ENCODE measurements around the gene RSRC1.
A peak's percentile ranks its signal among the peaks of the same experiment; 100 is the strongest.
"Not testable (repeated sequence)": the region's sequence is repeated elsewhere in the genome, so short reads cannot be mapped to it uniquely, and the experiment has no call there.

Gene RSRC1

DNA sequence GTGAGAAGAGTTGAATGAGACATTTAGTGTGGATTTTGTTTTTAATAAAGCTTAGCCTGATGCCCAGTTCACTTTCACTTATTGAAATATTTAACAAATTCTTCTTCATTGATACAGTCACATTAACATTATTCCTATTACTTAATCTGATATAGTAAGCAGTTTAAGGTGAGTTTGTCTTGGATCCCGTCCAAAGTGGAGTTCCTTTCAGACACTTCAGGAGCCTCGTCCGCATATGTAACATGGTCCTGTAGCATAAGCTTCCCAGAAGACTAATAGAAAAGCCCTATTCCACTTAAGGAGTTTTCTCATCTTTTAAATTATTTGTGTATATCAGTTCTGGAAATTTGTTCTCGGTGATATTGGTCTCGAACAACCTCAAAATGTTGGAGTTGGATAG is 421.4 kb downstream of the RSRC1 start:
- no peak for DNase-seq (ENCODE audit: low read depth)

DNA sequence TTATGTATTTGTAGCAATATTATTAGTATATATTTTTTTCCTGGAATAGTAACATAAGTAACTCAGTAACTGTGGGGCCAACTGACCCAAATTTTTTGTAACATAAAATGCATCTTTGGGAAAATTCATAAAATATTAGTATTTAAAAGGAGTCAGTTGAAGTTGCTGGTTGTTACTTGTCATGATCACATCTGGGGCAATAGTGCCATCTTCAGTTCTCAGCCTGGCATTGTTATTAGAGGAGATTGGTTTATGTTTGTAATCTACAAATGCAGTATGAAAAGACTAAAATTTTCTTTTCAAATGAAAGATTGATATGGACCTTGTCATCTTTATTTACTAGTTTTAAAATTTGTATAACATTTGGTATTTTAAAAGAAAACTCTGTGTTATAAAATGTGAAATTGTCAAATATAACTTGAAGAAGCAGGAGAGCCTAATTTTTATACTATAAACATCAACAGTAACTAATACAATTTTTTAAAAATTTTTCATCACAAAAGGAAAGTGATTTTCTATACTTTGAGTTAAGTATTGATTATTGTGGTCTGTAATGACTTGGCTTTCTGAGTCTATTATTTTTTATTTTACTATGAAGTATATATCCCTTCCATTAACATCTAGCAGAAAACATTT is 422.3 kb downstream of the RSRC1 start:
- DNase-seq (ENCODE audit: low read depth): no peak

GRCh38 chr3:158535918-158536317 is 426.0 kb downstream of the RSRC1 start:
- DNase-seq (ENCODE audit: low read depth): no peak

DNA sequence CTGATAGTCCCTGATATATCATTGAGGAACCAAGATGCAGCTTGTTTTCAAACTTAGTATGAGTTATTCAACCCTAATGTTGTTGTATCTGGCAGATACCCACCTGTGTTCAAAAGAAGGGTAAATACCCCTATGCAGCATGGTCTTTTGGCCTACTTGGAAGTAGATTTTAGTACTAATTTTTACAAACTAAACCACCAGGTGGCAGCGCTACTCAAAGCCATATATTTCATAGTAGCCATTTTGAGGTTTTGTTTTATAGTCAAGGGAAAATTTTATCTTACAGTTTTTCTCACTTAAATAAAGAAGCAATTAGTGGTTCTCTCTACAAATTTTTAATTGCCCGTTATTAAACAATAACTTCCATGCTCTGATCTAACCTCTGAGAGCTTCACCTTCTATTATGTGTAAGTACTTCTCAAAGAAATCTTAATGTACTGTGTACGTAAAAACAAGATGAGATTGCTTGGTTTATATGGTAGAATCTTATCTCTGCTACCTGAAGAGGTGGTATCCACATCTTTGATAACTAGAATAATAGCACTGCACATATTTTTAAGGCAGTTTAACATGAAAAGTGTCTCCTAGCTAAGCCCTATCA is 429.6 kb downstream of the RSRC1 start:
- no peak for DNase-seq (ENCODE audit: low read depth)

DNA sequence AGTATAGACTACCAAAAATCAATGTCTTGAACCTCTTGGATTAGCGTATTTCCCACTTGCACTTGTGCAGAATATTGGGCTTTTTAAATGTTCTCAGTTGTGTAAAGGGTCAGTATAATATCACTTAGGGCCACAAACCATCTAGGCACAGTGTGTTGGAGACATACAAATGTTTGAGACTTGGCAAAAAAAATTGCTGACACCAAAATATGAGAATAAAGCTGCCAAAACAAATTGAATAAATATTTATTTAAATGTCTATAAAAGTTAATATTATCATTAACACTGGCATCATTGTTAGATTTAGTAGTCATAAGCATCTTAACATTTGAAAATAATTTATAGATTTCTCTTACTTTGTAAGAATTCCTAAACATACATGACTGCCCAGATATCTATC is 430.2 kb downstream of the RSRC1 start:
- no peak for DNase-seq (ENCODE audit: low read depth)

DNA sequence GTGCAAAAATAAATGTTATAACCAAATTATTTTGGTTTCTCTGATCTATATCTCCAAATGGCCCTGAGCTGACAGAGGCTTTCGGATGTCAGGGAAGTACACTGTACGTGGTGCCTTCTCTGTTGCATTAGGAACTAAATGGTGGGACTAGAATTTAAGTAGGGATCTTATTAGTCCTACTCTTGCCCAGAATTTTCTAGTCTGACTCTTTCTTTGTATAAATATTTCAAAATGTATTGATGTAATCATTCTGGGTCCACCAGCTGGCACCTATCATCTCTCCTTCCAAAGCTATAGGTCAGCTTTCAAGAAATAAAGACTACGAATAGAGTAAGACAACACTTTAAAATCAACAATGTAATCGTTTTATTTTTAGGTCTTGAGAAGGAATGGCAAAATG is 438.8 kb downstream of the RSRC1 start:
- no peak for DNase-seq (ENCODE audit: low read depth)

- not testable (repeated sequence) for DNase-seq (ENCODE audit: low read depth)
Measured at GRCh38 chr3:158549938-158550337, 440.0 kb downstream of the RSRC1 start.

DNA sequence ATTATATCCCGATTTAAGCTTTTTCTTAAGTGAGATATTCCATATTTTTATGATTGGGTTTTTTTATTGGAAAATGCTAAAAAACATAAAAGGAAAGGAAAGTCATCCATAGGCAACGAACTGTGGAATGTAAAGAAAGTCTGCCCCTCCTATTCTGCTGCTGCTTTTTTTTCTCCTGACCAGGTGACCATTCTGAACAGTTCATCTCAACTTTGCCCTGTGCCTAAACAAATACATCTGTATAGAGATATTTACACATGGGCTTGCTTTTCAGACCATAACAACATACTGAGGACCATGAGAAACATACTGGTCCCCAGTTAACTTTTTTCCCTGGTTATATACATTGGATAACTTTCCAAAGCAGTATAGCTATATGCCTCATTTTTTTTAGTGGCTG is 442.2 kb downstream of the RSRC1 start:
- DNase-seq (ENCODE audit: low read depth): no peak

DNA sequence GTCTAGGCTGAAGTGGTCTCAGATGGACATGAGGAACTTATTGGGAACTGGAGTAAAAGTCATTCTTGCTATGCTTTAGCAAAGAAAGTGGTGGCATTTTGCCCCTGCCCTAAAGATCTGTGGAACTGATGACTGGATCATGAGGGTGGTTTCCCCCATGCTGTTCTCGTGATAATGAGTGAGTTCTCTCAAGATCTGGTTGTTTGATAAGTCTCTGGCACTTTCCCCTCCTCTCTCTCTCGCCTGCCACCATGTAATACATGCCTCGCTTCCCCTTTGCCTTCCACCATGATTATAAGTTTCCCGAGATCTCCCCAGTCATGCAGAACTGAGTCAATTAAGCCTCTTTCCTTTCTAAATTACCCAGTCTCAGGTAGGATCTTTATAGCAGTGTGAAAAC is 449.6 kb downstream of the RSRC1 start:
- DNase-seq (ENCODE audit: low read depth): no peak

GRCh38 chr3:158560979-158561378 is 451.1 kb downstream of the RSRC1 start:
- DNase-seq (ENCODE audit: low read depth): no peak

DNA sequence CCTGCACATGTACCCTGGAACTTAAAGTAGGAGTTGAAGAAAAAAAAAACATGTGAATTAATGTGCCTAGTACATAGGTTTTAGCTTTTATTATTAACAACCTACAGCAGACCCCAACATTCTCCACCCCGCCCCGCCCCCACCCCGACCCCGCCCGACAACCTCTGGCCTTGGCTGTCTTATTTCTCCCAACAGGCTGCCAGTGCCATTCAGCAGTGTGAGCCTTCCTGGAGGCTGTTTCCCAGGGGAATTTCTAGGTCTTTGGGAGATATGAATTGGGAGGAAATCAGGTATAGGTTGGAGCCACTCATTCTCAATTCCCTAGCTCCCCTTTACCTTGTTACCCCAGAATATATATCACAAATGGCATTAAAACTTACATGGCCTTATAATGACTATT is 452.8 kb downstream of the RSRC1 start:
- no peak for DNase-seq (ENCODE audit: low read depth)

GRCh38 chr3:158563076-158563475 is 453.2 kb downstream of the RSRC1 start:
- no peak for DNase-seq (ENCODE audit: low read depth)

DNA sequence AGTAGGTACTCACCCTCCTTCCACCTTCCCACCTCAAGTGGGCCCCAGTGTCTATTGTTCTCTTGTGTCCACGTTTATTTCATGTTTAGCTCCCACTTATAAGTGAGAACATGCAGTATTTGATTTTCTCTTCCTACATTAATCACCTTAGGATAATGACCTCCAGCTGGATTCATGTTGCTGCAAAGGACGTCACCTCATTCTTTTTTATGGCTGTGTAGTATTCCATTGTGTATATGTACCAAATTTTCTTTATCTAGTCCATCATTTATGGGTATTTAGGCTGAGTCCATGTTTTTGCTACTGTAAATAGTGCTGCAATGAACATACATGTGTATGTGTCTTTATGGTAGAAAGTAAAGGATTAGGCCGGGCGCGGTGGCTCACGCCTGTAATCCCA is 455.2 kb downstream of the RSRC1 start:
- DNase-seq (ENCODE audit: low read depth): no peak

- DNase-seq (ENCODE audit: low read depth): no peak
Measured at GRCh38 chr3:158568784-158569183, 458.9 kb downstream of the RSRC1 start.

- DNase-seq (ENCODE audit: low read depth): no peak
Measured at GRCh38 chr3:158569794-158570193, 459.9 kb downstream of the RSRC1 start.

DNA sequence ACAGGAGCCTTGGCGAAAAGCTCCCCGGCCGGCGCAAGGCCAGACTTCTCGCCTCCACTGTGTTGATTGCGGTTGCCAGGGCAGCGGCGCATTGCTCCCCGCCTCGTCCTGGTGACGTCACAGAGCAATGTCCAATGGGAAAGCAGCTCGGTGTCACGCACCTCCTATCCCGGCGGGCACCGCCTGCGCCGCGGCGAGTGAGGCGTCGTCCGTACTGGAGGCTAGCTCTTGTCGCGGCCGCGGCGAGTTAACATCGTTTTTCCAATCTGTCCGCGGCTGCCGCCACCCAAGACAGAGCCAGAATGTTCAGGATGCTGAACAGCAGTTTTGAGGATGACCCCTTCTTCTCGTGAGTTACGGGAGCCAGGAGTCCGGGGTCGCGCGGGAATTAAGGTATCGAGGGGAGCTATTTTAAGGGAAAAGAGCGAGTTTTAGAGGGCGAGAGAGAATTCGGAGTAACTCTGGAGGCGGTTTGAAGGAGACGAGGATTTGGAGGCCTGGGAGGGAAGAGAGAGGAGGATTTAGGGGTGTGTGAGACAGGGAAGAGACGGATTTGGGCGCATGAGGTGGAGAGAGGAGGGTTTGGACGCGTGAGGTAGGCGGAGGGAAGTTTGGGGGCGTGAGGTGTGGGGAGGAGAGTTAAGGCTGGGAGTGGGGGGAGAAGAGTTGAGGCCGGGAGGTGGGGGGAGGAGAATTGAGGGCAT is 461.3 kb downstream of the RSRC1 start, which contains the start of gene MLF1:
Gene MLF1 (plus strand): TSS at position 196 of the 704 bp plus-strand sequence. CDS start 107 bp downstream, at position 303.
- peak; percentile 77 for DNase-seq (ENCODE audit: low read depth)

GRCh38 chr3:158571969-158572765 is 462.3 kb downstream of the RSRC1 start:
- DNase-seq (ENCODE audit: low read depth): no peak

GRCh38 chr3:158572766-158573060 is 462.8 kb downstream of the RSRC1 start:
- no peak for DNase-seq (ENCODE audit: low read depth)

- DNase-seq (ENCODE audit: low read depth): no peak
Measured at GRCh38 chr3:158573714-158574113, 463.8 kb downstream of the RSRC1 start.

DNA sequence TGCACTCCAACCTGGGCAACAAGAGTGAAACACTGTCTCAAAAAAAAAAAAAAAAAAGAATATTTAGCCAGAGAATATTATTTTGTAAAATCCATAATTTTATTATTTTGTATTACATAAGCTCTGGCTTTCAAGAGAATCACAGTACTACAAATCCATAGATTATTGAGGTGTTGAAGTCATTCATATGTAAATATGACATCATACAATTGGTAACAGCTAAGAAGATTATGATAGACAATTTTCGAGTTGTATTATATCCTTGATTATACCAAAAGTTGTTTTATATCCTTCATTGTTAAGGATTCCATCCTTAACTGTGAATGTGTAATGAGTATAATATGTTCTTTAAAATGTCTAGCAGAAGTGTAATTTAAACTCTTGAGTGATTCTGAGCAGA is 464.8 kb downstream of the RSRC1 start:
- no peak for DNase-seq (ENCODE audit: low read depth)

DNA sequence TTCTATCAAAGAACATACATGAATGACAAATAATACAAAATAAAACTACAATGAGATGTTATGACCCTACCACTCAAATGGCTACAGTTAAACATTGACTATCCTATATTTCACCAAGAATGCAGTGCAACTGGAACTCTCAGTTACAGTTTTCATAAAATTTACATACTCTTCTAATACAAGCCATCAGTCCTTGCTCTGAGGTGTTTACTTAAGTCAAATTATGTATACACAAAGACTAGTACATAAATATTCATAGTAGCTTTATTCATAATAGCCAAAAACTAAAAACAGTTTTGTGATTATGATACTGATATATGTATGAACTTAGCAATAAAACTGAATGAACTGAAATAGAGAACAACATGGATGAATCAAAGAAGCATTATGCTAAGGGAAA is 480.3 kb downstream of the RSRC1 start:
- DNase-seq (ENCODE audit: low read depth): no peak
